Fibroblast of lung (primary cell): Measurements from ENCODE around the gene TMEM132D. TPM values are rescaled to one million over a fixed set of nuclear protein-coding genes. Genes with fewer than 3 reads are reported as not detected.

ENCODE experiments used
- DNase-seq, 2 donors: peaks; one replicate each; pipeline versions ENCODE4 v3.0.0 to v3.0.0-alpha.2; 2010; ENCODE audit warnings: low read depth in 2 of 2
- H2AFZ ChIP-seq: 2 replicates; pipeline ENCODE4 v1.5.1; 2012; ENCODE audit warnings: low read length, control low read depth, inconsistent platforms
- H3K27ac ChIP-seq: 2 replicates; pipeline ENCODE4 v1.5.1; 2011; ENCODE audit warnings: low read length, control low read depth; ENCODE audit not compliant: insufficient read depth
- H3K27me3 ChIP-seq: 2 replicates; pipeline ENCODE4 v1.5.1; 2011; ENCODE audit warnings: mild to moderate bottlenecking, low read length; ENCODE audit not compliant: control insufficient read depth, insufficient read depth
- H3K36me3 ChIP-seq: 2 replicates; pipeline ENCODE4 v1.5.1; 2011; ENCODE audit warnings: low read length; ENCODE audit not compliant: control insufficient read depth, insufficient read depth
- H3K4me1 ChIP-seq: 2 replicates; pipeline ENCODE4 v1.5.1; 2011; ENCODE audit warnings: low read length; ENCODE audit not compliant: control insufficient read depth, insufficient read depth; ENCODE audit errors: extremely low read depth
- H3K4me2 ChIP-seq: 2 replicates; pipeline ENCODE4 v1.5.1; 2011; ENCODE audit warnings: low read length, control low read depth; ENCODE audit not compliant: insufficient read depth; ENCODE audit errors: extremely low read depth
- H3K4me3 ChIP-seq, 4 experiments: fragments of 200-600 bp in 1 of 4; sonication (generic) in 1 of 4; replicated peaks in 1 of 4; 2 replicates each; pipeline ENCODE4 v1.5.1; 2011 to 2016; ENCODE audit warnings: low read length in 4 of 4, low read depth in 3 of 4, mild to moderate bottlenecking in 3 of 4, control low read depth in 2 of 4, inconsistent platforms in 1 of 4, mixed read lengths in 1 of 4; ENCODE audit not compliant: insufficient read depth in 1 of 4; ENCODE audit errors: control extremely low read depth in 1 of 4
- H3K79me2 ChIP-seq: 2 replicates; pipeline ENCODE4 v1.5.1; 2012; ENCODE audit warnings: mild to moderate bottlenecking, low read length, inconsistent platforms; ENCODE audit not compliant: control insufficient read depth, insufficient read depth
- H3K9ac ChIP-seq: 2 replicates; pipeline ENCODE4 v1.5.1; 2011; ENCODE audit warnings: mild to moderate bottlenecking, low read length, control low read depth; ENCODE audit not compliant: insufficient read depth
- H3K9me3 ChIP-seq: 2 replicates; pipeline ENCODE4 v1.5.1; 2012; ENCODE audit warnings: low read depth, low read length; ENCODE audit not compliant: control insufficient read depth, insufficient read depth
- H4K20me1 ChIP-seq: 2 replicates; pipeline ENCODE4 v1.5.1; 2011; ENCODE audit warnings: low read length; ENCODE audit not compliant: control insufficient read depth, insufficient read depth; ENCODE audit errors: extremely low read depth
- CTCF ChIP-seq, 2 donors: IDR thresholded peaks in 1 of 2; conservative IDR thresholded peaks in 1 of 2; 1 replicate in 1 of 2; 2 replicates in 1 of 2; pipeline ENCODE4 v1.5.1; 2011 to 2012; ENCODE audit warnings: low read length in 2 of 2, control low read depth in 1 of 2, inconsistent platforms in 1 of 2, low read depth in 1 of 2, mild to moderate bottlenecking in 1 of 2
- EZH2 ChIP-seq: IDR thresholded peaks from 2 replicates; pipeline ENCODE4 v1.5.1; 2012; ENCODE audit warnings: low read length, control low read depth, mild to moderate bottlenecking; ENCODE audit errors: missing control alignments
- polyA plus RNA-seq, 2 donors: library from polyadenylated mRNA; depleted of rRNA in 1 of 2; stranded (reverse) in 1 of 2; unstranded in 1 of 2; fragments of >200 nt; gene quantifications; 2 replicates each; pipeline ENCODE4 v1.2.1, GENCODE V29; 2011 to 2012; ENCODE audit warnings: missing spikeins in 1 of 2
- total RNA-seq: library from RNA; depleted of rRNA; stranded (reverse); fragments of >200 nt; gene quantifications from 2 replicates; pipeline ENCODE4 v1.2.1, GENCODE V29; 2014

Gene TMEM132D
- total and polyA plus RNA-seq, 2 donors (not counting 1 experiment from before 2014, with no cell fraction given), result not detected

GRCh38 chr12:129494260-129494659 is 409.6 kb downstream of the TMEM132D start:
- H3K9me3 ChIP-seq, result no peaks in the 10 kb centered on the region
- H3K27me3 ChIP-seq, result no peaks in the 10 kb centered on the region
- H3K4me1 ChIP-seq, result no peaks in the 10 kb centered on the region
- no peak for TF ChIP-seq EZH2
- no peak for TF ChIP-seq CTCF (conservative IDR thresholded peaks at IDR 0.05 in 1 of 2, IDR thresholded peaks at IDR 0.05 in 1 of 2; ENCODE audit: low read depth in 1 of 2, low read length in 2 of 2)
- no peaks in the 10 kb centered on the region for H3K79me2 ChIP-seq
- H3K4me3 ChIP-seq, result no peak overlapping the region
- DNase-seq, result no peak
- H3K9ac ChIP-seq, result no peak overlapping the region
- no peak overlapping the region for H3K4me2 ChIP-seq
- H4K20me1 ChIP-seq, result no peaks in the 10 kb centered on the region
- no peaks in the 10 kb centered on the region for H3K36me3 ChIP-seq
- H2AFZ ChIP-seq, result no peak overlapping the region
- no peak overlapping the region for H3K27ac ChIP-seq

DNA sequence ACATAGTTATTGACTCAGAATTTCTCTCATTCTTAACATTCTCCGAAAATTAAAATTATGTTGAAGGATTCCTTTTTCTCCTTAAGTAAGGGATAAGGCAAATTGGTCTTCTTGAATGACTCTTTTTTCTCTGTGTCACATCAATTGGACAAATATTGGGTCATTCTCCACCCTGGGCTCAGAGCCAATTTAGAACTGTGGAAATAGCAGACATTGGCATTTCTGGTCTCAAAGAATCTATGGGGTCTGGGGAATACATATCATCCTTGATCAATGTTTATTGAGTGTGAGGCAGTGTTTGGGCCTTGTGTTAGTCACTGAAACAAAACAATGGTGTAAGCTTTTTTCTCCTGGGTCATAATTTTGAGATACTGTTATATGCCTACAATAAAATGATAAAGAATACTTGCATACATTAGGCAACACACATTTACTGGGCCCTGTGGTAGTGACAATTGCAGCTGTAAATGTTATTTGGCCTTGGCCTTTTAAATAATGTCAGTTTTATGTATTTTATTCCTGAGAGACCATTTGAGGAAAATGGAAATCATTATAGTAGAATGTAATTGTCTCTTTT is 414.6 kb downstream of the TMEM132D start:
- no peak overlapping the region for H2AFZ ChIP-seq
- no peak overlapping the region for H3K4me2 ChIP-seq
- no peak overlapping the region for H3K9ac ChIP-seq
- H4K20me1 ChIP-seq, result no peaks in the 10 kb centered on the region
- no peaks in the 10 kb centered on the region for H3K27me3 ChIP-seq
- no peaks in the 10 kb centered on the region for H3K4me1 ChIP-seq
- H3K79me2 ChIP-seq, result no peaks in the 10 kb centered on the region
- H3K4me3 ChIP-seq, result no peak overlapping the region
- H3K36me3 ChIP-seq, result no peaks in the 10 kb centered on the region
- no peak for DNase-seq
- no peak for TF ChIP-seq EZH2
- TF ChIP-seq CTCF (conservative IDR thresholded peaks at IDR 0.05 in 1 of 2, IDR thresholded peaks at IDR 0.05 in 1 of 2; ENCODE audit: low read depth in 1 of 2, low read length in 2 of 2), result no peak
- H3K9me3 ChIP-seq, result no peaks in the 10 kb centered on the region
- no peak overlapping the region for H3K27ac ChIP-seq

GRCh38 chr12:129486931-129487330 is 416.9 kb downstream of the TMEM132D start:
- Histone ChIP-seq H2AFZ (no peak overlapping the region), H3K27me3 (no peaks in the 10 kb centered on the region), H3K27ac (no peak overlapping the region), H3K4me1 (no peaks in the 10 kb centered on the region), H4K20me1 (no peaks in the 10 kb centered on the region), H3K79me2 (no peaks in the 10 kb centered on the region), H3K4me3 (no peak overlapping the region), H3K36me3 (no peaks in the 10 kb centered on the region), H3K9me3 (no peaks in the 10 kb centered on the region), H3K9ac (no peak overlapping the region), H3K4me2 (no peak overlapping the region)
- TF ChIP-seq EZH2 (no peak), CTCF (conservative IDR thresholded peaks at IDR 0.05 in 1 of 2, IDR thresholded peaks at IDR 0.05 in 1 of 2; ENCODE audit: low read depth in 1 of 2, low read length in 2 of 2) (no peak)
- no peak for DNase-seq
